ENCODE results near the gene VSIR.

Gene VSIR

GRCh38 chr10:71750986-71751385 lies 22.3 kb downstream of the VSIR start:
- no peak overlapping the region for H3K4me3 ChIP-seq (ENCODE audit: extremely low read depth, insufficient read depth, low read length, poor library complexity, severe bottlenecking)
- peaks cover 22% of the 10 kb centered on the region for H3K4me1 ChIP-seq (ENCODE audit: control insufficient read depth, insufficient read depth, low read length, poor library complexity, severe bottlenecking)
- H3K27ac ChIP-seq (ENCODE audit: low read depth, low read length, severe bottlenecking) = no peak overlapping the region
- 94 to 100% methylated on average over 2 of the region's 5 CpGs for WGBS, 2 experiments (ENCODE audit: insufficient coverage in 2 of 2)
- H3K36me3 ChIP-seq (ENCODE audit: control insufficient read depth, insufficient read depth, low read length) = no peaks in the 10 kb centered on the region
- H3K9me3 ChIP-seq (ENCODE audit: control insufficient read depth, low read length) = no peaks in the 10 kb centered on the region

GRCh38 chr10:71750124-71750841 lies 23.0 kb downstream of the VSIR start:
- Histone ChIP-seq H3K9me3 (ENCODE audit: control insufficient read depth, low read length) (no peaks in the 10 kb centered on the region), H3K36me3 (ENCODE audit: control insufficient read depth, insufficient read depth, low read length) (no peaks in the 10 kb centered on the region), H3K4me3 (ENCODE audit: extremely low read depth, insufficient read depth, low read length, poor library complexity, severe bottlenecking) (no peak overlapping the region), H3K4me1 (ENCODE audit: control insufficient read depth, insufficient read depth, low read length, poor library complexity, severe bottlenecking) (peaks cover 22% of the 10 kb centered on the region), H3K27ac (ENCODE audit: low read depth, low read length, severe bottlenecking) (no peak overlapping the region)
- 92 to 94% methylated on average over 10 to 12 of the region's 15 CpGs for whole genome bisulfite sequencing, 2 experiments (ENCODE audit: insufficient coverage in 2 of 2)

- Histone ChIP-seq H3K9me3 (ENCODE audit: control insufficient read depth, low read length) (no peaks in the 10 kb centered on the region), H3K4me1 (ENCODE audit: control insufficient read depth, insufficient read depth, low read length, poor library complexity, severe bottlenecking) (peaks cover 22% of the 10 kb centered on the region), H3K4me3 (ENCODE audit: extremely low read depth, insufficient read depth, low read length, poor library complexity, severe bottlenecking) (no peak overlapping the region), H3K27ac (ENCODE audit: low read depth, low read length, severe bottlenecking) (no peak overlapping the region), H3K36me3 (ENCODE audit: control insufficient read depth, insufficient read depth, low read length) (no peaks in the 10 kb centered on the region)
- 86 to 98% methylated on average over 1 to 4 of the region's 4 CpGs for WGBS, 2 experiments (ENCODE audit: insufficient coverage in 2 of 2)
Measured at GRCh38 chr10:71749396-71749795, 23.9 kb downstream of the VSIR start.

DNA sequence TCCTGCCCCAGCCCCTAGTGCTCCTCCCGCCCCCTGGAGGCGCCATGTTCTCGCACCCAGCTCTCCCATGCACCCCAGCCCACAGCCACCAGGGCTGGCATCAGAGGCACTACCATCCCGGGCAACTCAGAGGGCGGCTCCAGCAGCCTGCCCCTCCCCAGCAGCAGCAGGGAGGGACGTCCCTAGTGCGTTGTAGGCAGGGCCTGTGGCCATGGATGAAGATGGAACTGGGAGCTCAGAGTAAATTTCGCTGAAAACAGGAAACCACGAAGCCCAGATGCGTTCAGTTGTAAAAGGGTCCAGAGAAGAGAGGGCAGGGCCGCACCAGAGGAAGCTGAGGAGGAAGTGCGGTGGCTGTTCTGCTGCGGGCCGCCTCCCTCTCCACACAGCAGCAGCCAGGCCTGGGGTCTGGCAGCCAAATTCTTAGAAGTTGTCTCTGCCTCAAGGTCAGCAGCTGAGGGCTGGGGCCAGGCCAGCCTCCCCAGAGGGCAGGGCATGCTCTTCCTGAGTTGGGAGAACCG lies 24.6 kb downstream of the VSIR start:
- no peaks in the 10 kb centered on the region for H3K36me3 ChIP-seq (ENCODE audit: control insufficient read depth, insufficient read depth, low read length)
- H3K27ac ChIP-seq (ENCODE audit: low read depth, low read length, severe bottlenecking) = no peak overlapping the region
- WGBS, 2 experiments (ENCODE audit: insufficient coverage in 2 of 2) = 72 to 83% methylated on average over 9 to 14 of the region's 15 CpGs
- H3K4me3 ChIP-seq (ENCODE audit: extremely low read depth, insufficient read depth, low read length, poor library complexity, severe bottlenecking) = no peak overlapping the region
- H3K4me1 ChIP-seq (ENCODE audit: control insufficient read depth, insufficient read depth, low read length, poor library complexity, severe bottlenecking) = peaks cover 22% of the 10 kb centered on the region
- H3K9me3 ChIP-seq (ENCODE audit: control insufficient read depth, low read length) = no peaks in the 10 kb centered on the region

DNA sequence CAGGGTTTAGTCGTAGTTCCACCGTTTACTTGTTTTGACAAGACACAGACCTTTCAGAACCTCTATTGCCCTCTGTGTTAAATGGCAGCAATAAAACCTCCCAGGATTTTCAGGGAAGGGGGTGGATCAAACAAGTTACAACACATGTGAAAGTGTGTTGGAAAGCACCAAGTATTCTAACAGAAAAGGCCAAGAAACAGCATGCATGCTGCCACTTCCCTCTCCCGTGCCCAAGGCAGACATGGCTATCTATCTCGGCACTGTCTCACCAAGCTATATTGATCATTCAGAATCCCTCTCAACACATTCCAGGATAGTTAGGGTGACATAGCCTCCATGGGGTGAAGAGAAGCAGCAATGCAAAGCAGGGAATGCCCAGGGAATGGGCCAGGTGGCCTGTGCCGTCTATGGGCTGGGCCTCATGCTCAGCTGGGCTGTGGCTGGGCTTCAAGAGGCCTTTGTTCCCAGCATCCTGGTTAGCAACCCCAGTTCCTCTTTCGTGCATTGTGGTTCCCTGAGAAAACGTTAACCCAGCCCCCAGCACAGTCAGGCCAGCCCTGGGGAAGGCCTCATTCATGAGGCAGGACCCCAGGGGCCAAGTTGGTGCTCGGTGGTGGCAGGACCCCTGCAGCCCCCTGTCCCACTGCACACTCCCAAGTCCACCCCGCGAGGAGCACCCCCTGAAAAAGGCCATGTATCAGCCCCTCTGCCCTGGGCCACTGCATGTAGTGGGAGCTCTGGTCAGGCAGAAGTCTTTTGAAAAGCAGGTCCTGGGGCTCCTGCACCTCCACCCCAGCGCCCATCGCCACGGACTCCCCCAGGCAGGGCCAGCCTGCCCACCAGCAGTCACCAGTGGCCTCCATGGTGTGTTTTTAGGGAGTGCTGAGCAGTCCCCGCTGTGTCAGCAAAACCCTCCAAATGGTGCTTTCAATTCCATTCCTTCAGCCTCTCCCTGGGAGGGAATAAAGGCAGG lies 25.5 kb downstream of the VSIR start:
- Histone ChIP-seq H3K9me3 (ENCODE audit: control insufficient read depth, low read length) (no peaks in the 10 kb centered on the region), H3K27ac (ENCODE audit: low read depth, low read length, severe bottlenecking) (peak overlapping the region; percentile 23), H3K36me3 (ENCODE audit: control insufficient read depth, insufficient read depth, low read length) (no peaks in the 10 kb centered on the region), H3K4me3 (ENCODE audit: extremely low read depth, insufficient read depth, low read length, poor library complexity, severe bottlenecking) (no peak overlapping the region), H3K4me1 (ENCODE audit: control insufficient read depth, insufficient read depth, low read length, poor library complexity, severe bottlenecking) (peaks cover 22% of the 10 kb centered on the region)
- WGBS, 2 experiments (ENCODE audit: insufficient coverage in 2 of 2) = 68 to 89% methylated on average over 4 to 11 of the region's 14 CpGs

DNA sequence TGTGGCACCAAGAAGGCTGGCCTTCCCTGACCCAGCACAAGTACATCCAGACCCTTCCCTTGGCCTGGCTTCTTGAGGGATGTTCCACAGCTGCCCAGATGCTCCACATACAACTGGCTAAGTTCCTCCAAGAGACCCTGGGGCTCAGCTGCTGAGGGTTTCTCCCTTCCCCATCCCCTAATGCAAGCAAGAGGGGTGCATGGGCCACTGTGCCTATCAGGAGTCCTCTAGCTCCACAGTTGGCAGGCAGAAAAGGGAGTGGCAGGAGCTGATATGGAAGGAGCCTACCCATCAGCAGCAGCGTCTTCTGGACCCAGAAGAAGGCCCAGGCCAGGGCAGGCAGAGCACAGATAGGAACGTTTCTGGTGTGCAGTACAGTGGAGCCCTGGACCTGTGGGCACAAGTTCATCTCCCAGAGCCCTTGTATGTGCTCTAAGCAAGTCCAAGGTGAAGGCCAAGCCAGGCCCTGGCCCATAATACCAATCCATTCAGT lies 26.2 kb downstream of the VSIR start:
- Histone ChIP-seq H3K36me3 (ENCODE audit: control insufficient read depth, insufficient read depth, low read length) (no peaks in the 10 kb centered on the region), H3K4me1 (ENCODE audit: control insufficient read depth, insufficient read depth, low read length, poor library complexity, severe bottlenecking) (peaks cover 22% of the 10 kb centered on the region), H3K4me3 (ENCODE audit: extremely low read depth, insufficient read depth, low read length, poor library complexity, severe bottlenecking) (no peak overlapping the region), H3K27ac (ENCODE audit: low read depth, low read length, severe bottlenecking) (no peak overlapping the region), H3K9me3 (ENCODE audit: control insufficient read depth, low read length) (no peaks in the 10 kb centered on the region)
- WGBS, 2 experiments (ENCODE audit: insufficient coverage in 2 of 2) = 90 to 97% methylated on average over 2 of the region's 2 CpGs

DNA sequence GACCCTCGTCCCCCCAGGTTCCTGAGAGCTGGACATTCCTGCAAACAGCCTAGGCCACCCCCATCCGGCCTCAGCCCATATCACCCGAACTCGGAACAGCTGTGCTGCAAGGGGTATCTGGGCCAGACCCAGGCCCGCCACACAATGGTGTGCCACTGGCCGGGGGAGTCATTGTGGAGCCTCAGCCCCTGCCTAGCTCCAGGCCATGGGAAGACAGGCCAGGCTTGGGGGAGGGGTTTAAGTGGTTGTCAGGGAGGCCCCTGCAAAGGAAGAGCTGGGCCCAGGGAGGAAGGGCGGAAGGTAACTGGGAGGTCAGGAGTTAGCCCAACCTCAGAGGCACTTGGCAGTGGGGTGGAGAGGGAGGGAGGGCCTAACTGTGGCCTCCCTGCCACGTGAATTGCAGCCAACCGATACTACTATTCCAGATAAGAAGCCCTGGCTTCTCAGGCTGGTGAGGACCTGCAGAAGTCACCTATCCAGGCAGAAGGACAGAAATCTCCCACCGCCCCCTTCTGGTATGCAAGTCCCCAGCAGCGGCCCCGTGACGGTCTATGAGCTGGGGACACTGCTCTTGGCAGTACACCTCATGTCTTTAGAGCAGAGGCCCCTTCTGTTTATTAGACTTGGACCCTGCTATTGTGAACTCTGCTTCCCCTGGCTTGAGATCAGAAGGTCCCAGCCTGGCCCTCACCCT lies 26.8 kb downstream of the VSIR start:
- peaks cover 22% of the 10 kb centered on the region for H3K4me1 ChIP-seq (ENCODE audit: control insufficient read depth, insufficient read depth, low read length, poor library complexity, severe bottlenecking)
- no peaks in the 10 kb centered on the region for H3K9me3 ChIP-seq (ENCODE audit: control insufficient read depth, low read length)
- no peaks in the 10 kb centered on the region for H3K36me3 ChIP-seq (ENCODE audit: control insufficient read depth, insufficient read depth, low read length)
- no peak overlapping the region for H3K4me3 ChIP-seq (ENCODE audit: extremely low read depth, insufficient read depth, low read length, poor library complexity, severe bottlenecking)
- H3K27ac ChIP-seq (ENCODE audit: low read depth, low read length, severe bottlenecking) = no peak overlapping the region
- WGBS, 2 experiments (ENCODE audit: insufficient coverage in 2 of 2) = 64 to 70% methylated on average over 9 to 11 of the region's 13 CpGs

DNA sequence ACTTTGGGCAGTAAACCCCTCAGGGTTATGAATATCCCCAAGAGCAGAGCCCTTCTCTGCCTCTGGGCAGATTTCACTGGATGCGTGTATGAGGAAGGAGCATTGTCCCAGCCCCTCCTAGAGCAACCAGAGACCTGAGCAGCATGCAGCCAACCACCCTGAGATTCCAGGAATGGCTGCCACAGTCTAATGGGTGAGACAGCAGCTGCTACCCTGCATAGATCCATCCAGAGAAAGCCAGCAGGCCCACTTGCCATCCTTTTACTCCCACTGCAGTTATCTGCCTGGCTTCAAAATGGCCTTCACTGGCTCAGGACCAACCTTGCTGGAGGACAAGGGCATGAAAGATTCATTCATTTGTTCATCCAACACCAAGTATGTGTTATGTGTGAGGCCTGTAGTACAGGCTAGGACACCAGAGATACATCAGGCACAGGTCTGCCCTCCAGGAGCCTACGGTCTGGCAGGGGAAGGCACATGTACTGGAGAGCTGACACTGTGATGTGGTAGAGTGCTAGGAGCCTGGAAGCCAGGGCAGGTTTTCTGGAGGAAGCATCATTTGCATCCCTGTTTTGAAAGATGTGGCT lies 27.6 kb downstream of the VSIR start:
- peaks cover 22% of the 10 kb centered on the region for H3K4me1 ChIP-seq (ENCODE audit: control insufficient read depth, insufficient read depth, low read length, poor library complexity, severe bottlenecking)
- H3K4me3 ChIP-seq (ENCODE audit: extremely low read depth, insufficient read depth, low read length, poor library complexity, severe bottlenecking) = no peak overlapping the region
- no peaks in the 10 kb centered on the region for H3K36me3 ChIP-seq (ENCODE audit: control insufficient read depth, insufficient read depth, low read length)
- H3K9me3 ChIP-seq (ENCODE audit: control insufficient read depth, low read length) = no peaks in the 10 kb centered on the region
- WGBS, 2 experiments (ENCODE audit: insufficient coverage in 2 of 2) = 90 to 91% methylated on average over 2 of the region's 2 CpGs
- H3K27ac ChIP-seq (ENCODE audit: low read depth, low read length, severe bottlenecking) = no peak overlapping the region

DNA sequence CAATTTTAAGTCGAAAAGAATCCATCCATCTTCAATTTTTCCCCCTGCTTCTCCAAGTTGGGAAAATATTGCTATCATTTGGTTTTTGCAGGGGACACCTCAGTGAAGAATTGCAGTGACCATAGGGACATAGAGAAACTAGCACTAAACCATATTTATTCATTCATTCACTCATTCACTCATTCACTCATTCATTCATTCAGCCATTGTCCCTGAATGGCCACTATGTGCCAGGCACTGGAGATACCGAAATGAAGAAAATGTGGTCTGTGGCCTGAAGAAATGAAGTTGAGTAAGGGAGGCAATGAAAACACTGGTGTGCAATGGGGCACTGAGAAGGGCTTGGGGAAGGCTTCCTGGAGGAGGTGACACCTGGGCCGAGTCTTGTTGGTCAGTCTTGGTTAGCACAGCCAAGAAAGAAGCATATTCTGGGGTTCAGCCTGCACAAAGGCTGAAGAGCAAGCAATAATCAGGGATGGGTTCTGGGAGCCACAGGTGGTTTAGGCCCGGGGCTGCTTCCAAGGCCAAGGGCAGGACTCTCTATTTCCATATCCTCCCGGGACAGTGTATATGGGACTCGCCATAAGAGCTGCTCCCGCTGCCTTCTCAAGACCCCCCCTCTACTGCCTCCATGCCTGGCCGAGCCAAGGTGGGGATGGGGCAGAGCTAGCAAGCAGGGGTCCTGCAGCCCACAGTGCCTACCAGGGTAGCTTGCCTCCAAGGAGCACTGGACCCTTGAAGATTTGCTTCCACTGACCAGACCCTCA lies 28.2 kb downstream of the VSIR start:
- WGBS, 2 experiments (ENCODE audit: insufficient coverage in 2 of 2) = 98 to 100% methylated on average over 3 to 6 of the region's 8 CpGs
- peaks cover 22% of the 10 kb centered on the region for H3K4me1 ChIP-seq (ENCODE audit: control insufficient read depth, insufficient read depth, low read length, poor library complexity, severe bottlenecking)

More for the DNA sequence above, 28.2 kb downstream of the VSIR start:
- no peaks in the 10 kb centered on the region for H3K9me3 ChIP-seq (ENCODE audit: control insufficient read depth, low read length)
- H3K36me3 ChIP-seq (ENCODE audit: control insufficient read depth, insufficient read depth, low read length) = no peaks in the 10 kb centered on the region
- no peak overlapping the region for H3K27ac ChIP-seq (ENCODE audit: low read depth, low read length, severe bottlenecking)
- H3K4me3 ChIP-seq (ENCODE audit: extremely low read depth, insufficient read depth, low read length, poor library complexity, severe bottlenecking) = no peak overlapping the region

All from mesodermal cell (in vitro differentiated cells).